Measurements from ENCODE around the gene ELK1.

The ELK1 gene

DNA sequence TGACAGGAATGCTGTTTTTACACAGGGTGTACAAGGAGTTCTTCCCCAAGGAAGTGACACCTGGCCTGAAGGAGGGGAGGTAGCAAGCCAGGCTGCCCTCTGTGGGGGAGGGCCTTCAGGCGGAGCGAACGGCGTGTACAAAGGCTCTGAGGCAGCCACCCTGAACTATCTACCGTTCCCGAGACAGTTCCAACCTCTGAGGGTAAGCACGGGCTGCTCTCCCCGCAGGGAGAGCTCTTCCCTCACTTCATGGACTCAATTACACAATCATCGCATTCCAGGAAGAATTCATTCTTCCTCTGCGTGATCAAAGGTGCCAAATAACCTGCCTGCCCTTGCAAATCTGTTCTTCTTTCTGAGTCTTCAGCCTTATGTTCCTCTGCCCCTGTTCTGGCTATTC, 4.8 kb downstream of the ELK1 start:
- DNase-seq: no peak
- no peak for ATAC-seq

GRCh38 chrX:47644557-47645091, 5.7 kb downstream of the ELK1 start:
- no peak for ATAC-seq

DNA sequence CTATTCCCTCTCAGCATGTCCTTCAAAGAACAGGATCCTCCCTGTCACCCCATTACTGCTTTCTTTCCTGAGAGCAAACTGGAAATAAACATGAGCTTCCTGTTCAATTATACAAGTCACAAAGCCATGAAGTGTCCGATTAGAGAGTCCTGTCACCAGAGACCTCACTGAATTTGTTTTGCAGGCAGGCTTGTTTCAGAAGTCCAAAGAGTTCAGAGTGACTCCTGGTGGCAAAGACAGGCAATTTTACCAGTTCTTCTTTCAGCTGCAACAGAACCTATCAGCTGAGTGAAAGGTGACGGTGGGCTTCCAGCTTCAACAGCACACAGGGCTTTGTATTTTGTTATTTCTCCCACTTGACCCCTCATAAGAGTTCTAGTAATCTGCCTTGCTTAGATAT, 6.4 kb downstream of the ELK1 start:
- no peak for DNase-seq
- ATAC-seq: no peak

More at GRCh38 chrX:47644557-47645091, 5.7 kb downstream of the ELK1 start:
- no peak for DNase-seq

- DNase-seq: no peak
- ATAC-seq: no peak
Observed at GRCh38 chrX:47638816-47639215, 11.5 kb downstream of the ELK1 start.

DNA sequence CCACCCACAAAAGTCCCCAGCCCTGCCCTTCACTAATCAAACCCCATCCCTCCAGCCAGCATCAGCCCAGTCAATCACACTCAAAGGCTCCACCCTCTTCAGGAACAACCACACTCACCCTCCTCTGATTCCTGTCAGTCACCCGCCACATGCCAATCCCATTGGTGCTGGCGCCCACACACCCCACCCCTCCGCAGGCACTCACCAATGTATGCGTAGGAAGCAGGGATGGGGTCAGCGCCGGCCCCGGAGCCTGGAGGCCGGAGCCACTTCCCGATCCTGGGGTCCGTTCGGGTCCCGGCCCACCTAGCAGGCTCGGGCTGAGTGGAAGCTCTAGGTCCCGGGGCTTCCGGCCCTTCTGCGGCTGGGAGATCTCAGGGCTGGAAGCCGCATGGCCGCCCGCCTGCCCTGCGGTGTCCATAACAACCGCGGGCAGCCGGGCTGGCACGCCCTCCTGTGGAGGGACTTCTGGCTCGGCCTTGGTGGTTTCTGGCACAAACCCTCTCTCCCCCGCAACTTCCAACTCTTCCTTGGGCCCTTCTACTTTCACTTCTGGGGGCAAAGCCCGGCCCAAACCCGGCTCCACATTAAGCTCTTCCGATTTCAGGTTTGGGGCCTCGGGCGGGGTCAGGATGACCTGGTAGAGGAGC, 12.7 kb downstream of the ELK1 start:
- ATAC-seq (peak; percentile 62), DNase-seq (peak; percentile 37)

GRCh38 chrX:47634871-47635575, 15.3 kb downstream of the ELK1 start:
- ATAC-seq: peak; percentile 80
- peak; percentile 33 for DNase-seq

- no peak for DNase-seq
- ATAC-seq: no peak
Observed at GRCh38 chrX:47633689-47634590, 16.4 kb downstream of the ELK1 start.

DNA sequence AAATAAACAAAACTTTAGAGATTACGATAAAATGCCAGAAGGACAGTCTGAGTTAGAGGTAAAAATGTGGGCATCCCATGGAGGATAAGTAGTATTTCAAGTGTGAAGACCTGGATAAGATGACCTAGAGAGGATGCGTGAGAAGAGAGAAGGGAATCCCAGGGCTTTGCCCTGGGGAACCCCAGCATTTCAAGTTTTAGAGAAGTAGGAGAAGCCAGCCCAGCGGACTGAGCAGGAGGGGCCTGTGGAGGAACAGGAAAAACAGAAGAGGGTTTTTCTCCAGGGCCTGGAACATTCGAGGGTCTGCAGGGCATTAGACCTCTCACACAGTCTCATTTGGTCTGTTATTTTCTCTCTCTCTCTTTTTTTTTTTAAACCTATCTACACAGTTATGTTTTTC, 17.7 kb downstream of the ELK1 start:
- ATAC-seq (no peak), DNase-seq (no peak)

- no peak for DNase-seq
Observed at GRCh38 chrX:47631676-47632075, 18.7 kb downstream of the ELK1 start.

GRCh38 chrX:47629419-47630200, 20.8 kb downstream of the ELK1 start, which contains the start of gene CFP:
Gene CFP, minus strand, starts transcription at chrX:47629930. Its CDS starts 86 bp downstream, at chrX:47629844.
- peak; percentile 21 for ATAC-seq
- DNase-seq: no peak

More at GRCh38 chrX:47631676-47632075, 18.7 kb downstream of the ELK1 start:
- no peak for ATAC-seq

- peak; percentile 14 for DNase-seq
- no peak for ATAC-seq
Observed at GRCh38 chrX:47628982-47629381, 21.4 kb downstream of the ELK1 start.

DNA sequence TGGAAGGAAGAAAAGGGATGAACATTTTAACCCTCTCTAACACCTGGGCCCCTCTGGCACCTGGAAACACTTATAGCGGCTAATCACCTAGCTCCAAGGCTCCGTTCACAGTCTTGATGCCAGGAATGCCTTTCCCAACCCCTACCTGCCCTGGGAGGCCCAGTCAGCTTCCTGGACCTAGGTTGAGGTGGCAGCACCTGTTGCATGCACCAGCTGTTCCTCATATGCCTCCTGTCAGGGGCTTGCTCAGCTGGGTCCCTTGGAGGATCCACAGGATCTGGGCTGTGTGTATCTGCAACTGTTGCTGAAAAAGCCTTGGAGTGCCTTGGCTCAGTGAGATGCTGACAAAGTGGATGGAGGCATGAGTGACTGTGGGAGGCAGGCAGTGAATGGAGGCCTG, 25.0 kb downstream of the ELK1 start:
- ATAC-seq (no peak), DNase-seq (no peak)

GRCh38 chrX:47623540-47624027, 26.8 kb downstream of the ELK1 start:
- ATAC-seq (peak; percentile 60), DNase-seq (peak; percentile 39)

- no peak for DNase-seq
- no peak for ATAC-seq
Observed at GRCh38 chrX:47621851-47622250, 28.5 kb downstream of the ELK1 start.

GRCh38 chrX:47620303-47620685, 30.1 kb downstream of the ELK1 start:
- ATAC-seq (no peak), DNase-seq (no peak)

- ATAC-seq: peak; percentile 74
- peak; percentile 82 for DNase-seq
Observed at GRCh38 chrX:47619486-47620302, 30.7 kb downstream of the ELK1 start, which contains the start of gene SYN1. Gene SYN1, minus strand, starts transcription at chrX:47619857. Its CDS starts 129 bp downstream, at chrX:47619728.

DNA sequence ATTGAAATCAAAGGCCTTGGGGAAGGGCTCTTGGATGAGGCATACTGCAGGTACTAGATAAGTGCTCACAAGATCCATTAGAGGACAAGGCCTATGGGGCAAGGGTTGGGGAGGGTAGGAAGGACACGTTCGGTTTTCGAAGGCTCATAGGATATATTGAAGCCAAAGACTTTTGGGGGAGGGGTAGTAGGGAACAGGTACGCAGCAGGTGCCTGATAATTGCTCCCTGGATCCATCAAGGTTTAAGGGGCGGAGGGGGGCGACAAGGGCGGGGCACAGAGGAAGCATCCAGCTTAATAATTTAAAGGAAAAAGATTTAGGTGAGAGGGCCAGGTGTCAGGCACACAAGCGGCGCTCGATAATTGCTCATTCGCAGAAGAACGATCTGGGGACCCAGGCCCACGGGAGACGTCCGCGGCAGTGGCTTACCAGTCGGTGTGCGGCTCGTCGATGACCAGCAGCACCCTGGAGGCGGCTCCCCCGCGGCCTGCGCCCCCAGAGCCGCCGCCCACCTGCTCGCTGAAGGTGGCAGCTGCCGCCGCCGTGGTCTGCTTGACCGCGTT, 31.4 kb downstream of the ELK1 start:
- no peak for DNase-seq
- ATAC-seq: no peak

GRCh38 chrX:47614618-47615017, 35.7 kb downstream of the ELK1 start:
- DNase-seq (no peak), ATAC-seq (no peak)

DNA sequence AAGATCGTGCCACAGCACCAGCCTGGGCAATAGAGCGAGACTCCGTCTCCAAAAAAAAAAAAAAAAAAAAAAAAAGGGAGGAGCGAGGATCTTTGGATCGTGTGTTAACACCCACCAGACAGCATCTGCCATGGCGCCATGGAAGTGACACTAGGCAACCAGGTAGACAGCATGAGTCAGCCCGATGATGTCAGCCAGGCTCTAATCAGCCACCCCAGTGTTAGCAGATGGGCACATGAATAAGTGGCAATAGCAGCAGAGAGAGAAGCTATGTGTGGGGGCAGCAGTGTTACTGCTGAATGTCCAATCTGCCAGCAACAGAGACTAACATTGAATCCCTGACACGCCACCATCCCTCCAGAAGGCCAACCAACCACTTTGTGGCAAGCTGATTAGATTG, 37.3 kb downstream of the ELK1 start:
- no peak for ATAC-seq
- DNase-seq: no peak

DNA sequence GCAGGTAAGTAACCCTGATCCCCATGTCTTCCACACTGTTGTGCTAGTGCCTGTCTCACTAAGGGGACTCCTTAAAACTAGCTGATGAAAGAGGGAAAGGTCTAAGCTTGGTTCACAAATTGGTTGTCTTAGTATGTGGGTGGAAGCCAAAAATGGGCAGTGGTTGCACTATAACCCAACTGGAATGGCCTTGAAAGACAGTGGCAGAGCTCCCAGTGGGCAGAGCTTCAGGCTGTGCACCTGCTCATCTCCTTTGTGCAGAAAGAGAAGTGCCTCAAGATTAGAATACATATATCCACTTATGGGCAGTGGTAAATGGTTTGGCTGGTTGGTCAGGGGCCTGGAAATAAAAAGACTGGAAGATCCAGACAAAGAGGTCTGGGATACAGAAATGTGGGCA, 37.9 kb downstream of the ELK1 start:
- no peak for DNase-seq
- no peak for ATAC-seq

Measured in stimulated activated naive CD8-positive, alpha-beta T cell treated with anti-CD3 and anti-CD28 coated beads, Interleukin-15, Interleukin-2, amounts not matched to agents 100 U/mL and 50 U/mL, for 24 hours (primary cell).